ENCODE measurements around the gene FAF2. TPM values are rescaled to one million over a fixed set of nuclear protein-coding genes. Genes with fewer than 3 reads are reported as not detected.

FAF2 gene
- total and polyA plus RNA-seq, 4 donors: 12.7 to 28.3 (median 16.5) TPM

DNA sequence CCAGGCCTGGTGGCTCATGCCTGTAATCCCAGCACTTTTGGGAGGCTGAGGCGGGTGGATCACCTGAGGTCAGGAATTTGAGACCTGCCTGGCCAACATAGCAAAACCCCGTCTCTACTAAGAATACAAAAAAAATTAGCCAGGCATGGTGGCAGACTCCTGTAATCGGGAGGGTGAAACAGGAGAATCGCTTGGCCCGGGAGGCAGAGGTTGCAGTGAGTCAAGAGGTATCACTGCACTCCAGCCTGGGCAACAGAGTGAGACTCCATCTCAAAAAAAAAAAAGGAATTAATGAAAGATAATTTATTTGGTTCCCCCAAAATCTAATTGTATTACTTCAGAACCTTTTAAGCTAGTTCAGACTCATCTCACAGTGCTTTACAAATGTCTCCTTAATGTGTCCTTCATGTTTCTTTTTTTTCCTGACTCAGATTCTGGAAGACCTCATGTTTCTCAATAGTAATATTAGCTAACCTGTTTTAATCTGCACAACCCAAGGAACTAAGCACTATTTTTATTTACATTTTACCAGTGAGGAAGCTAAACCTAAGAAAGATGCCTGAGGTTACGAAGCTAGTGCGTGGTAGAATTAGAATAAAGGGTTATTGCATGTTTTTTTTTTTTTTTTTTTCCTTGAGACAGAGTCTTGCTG, 15.1 kb downstream of the FAF2 start:
- 96% methylated on average over 7 of the region's 7 CpGs for WGBS
- no peaks in the 10 kb centered on the region for H3K27me3 ChIP-seq (ENCODE audit: control insufficient read depth in 4 of 4, insufficient read depth in 4 of 4, low read length in 3 of 4)
- no peaks in the 10 kb centered on the region for H3K36me3 ChIP-seq (ENCODE audit: control insufficient read depth in 4 of 4, insufficient read depth in 3 of 4, low read depth in 1 of 4, low read length in 3 of 4)
- no peak overlapping the region for H3K9ac ChIP-seq (ENCODE audit: low read depth in 1 of 2, low read length in 2 of 2)
- no peaks in the 10 kb centered on the region for H3K9me3 ChIP-seq (ENCODE audit: control insufficient read depth in 4 of 4, low read length in 3 of 4)
- H3K4me1 ChIP-seq (ENCODE audit: control insufficient read depth in 4 of 4, insufficient read depth in 4 of 4, low read length in 3 of 4): peaks cover 11 to 34% (median 30%) of the 10 kb centered on the region in 4 donors
- no peak overlapping the region for H3K4me3 ChIP-seq (ENCODE audit: low read depth in 1 of 3, low read length in 3 of 3)
- H3K27ac ChIP-seq (ENCODE audit: low read depth in 1 of 2, low read length in 2 of 2): no peak overlapping the region
- no peak for DNase-seq (ENCODE audit: low spot score)
- TF ChIP-seq, protein P1, sequence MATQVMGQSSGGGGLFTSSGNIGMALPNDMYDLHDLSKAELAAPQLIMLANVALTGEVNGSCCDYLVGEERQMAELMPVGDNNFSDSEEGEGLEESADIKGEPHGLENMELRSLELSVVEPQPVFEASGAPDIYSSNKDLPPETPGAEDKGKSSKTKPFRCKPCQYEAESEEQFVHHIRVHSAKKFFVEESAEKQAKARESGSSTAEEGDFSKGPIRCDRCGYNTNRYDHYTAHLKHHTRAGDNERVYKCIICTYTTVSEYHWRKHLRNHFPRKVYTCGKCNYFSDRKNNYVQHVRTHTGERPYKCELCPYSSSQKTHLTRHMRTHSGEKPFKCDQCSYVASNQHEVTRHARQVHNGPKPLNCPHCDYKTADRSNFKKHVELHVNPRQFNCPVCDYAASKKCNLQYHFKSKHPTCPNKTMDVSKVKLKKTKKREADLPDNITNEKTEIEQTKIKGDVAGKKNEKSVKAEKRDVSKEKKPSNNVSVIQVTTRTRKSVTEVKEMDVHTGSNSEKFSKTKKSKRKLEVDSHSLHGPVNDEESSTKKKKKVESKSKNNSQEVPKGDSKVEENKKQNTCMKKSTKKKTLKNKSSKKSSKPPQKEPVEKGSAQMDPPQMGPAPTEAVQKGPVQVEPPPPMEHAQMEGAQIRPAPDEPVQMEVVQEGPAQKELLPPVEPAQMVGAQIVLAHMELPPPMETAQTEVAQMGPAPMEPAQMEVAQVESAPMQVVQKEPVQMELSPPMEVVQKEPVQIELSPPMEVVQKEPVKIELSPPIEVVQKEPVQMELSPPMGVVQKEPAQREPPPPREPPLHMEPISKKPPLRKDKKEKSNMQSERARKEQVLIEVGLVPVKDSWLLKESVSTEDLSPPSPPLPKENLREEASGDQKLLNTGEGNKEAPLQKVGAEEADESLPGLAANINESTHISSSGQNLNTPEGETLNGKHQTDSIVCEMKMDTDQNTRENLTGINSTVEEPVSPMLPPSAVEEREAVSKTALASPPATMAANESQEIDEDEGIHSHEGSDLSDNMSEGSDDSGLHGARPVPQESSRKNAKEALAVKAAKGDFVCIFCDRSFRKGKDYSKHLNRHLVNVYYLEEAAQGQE (IDR thresholded peaks at IDR 0.05): no peak
- TF ChIP-seq, protein P2, sequence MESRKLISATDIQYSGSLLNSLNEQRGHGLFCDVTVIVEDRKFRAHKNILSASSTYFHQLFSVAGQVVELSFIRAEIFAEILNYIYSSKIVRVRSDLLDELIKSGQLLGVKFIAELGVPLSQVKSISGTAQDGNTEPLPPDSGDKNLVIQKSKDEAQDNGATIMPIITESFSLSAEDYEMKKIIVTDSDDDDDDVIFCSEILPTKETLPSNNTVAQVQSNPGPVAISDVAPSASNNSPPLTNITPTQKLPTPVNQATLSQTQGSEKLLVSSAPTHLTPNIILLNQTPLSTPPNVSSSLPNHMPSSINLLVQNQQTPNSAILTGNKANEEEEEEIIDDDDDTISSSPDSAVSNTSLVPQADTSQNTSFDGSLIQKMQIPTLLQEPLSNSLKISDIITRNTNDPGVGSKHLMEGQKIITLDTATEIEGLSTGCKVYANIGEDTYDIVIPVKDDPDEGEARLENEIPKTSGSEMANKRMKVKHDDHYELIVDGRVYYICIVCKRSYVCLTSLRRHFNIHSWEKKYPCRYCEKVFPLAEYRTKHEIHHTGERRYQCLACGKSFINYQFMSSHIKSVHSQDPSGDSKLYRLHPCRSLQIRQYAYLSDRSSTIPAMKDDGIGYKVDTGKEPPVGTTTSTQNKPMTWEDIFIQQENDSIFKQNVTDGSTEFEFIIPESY (IDR thresholded peaks at IDR 0.05): no peak
- TF ChIP-seq, protein P3, sequence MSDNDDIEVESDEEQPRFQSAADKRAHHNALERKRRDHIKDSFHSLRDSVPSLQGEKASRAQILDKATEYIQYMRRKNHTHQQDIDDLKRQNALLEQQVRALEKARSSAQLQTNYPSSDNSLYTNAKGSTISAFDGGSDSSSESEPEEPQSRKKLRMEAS (IDR thresholded peaks at IDR 0.05): no peak
- TF ChIP-seq NR2F2 (IDR thresholded peaks at IDR 0.05): no peak
- no peak for TF ChIP-seq YY1 (IDR thresholded peaks at IDR 0.05)
- TF ChIP-seq JUND (IDR thresholded peaks at IDR 0.05): no peak
- no peak for TF ChIP-seq RXRA (IDR thresholded peaks at IDR 0.05)
- TF ChIP-seq FOXA2 (IDR thresholded peaks at IDR 0.05): no peak
- TF ChIP-seq HNF4A (conservative IDR thresholded peaks at IDR 0.05): no peak
- no peak for TF ChIP-seq GABPA (IDR thresholded peaks at IDR 0.05 in 1 of 2, conservative IDR thresholded peaks at IDR 0.05 in 1 of 2)
- no peak for TF ChIP-seq FOXA1 (IDR thresholded peaks at IDR 0.05)
- no peak for TF ChIP-seq HNF4G (IDR thresholded peaks at IDR 0.05)

DNA sequence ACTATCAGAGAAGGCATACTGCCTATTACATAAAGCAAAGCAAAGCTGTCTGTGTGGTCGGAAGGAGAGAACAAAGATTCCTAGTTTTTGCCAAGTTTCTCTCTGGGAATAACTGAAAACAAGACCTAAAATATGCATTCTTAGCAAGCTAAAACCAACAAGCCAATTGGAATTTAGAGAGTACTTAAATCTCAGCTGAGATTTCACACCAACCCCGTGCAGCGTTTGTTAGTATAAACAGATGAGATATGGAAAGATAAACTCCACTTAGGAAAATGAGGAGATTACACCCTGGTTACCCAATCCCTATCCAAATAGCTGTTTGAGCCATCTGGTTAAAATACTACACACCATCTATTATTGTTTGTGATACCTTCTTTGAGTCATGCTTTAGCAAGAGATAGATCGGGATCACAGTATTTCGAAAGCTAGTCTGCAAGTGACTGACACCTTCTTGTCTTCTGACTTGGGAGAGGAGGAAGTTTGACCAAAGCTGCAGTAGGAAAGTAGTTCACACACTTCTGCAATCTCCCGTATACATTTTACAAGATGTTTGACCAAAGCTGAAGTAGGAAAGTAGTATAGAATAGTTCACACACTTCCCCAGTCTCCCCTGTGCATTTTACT, 18.2 kb downstream of the FAF2 start:
- Histone ChIP-seq H3K27me3 (ENCODE audit: control insufficient read depth in 4 of 4, insufficient read depth in 4 of 4, low read length in 3 of 4) (no peaks in the 10 kb centered on the region), H3K9me3 (ENCODE audit: control insufficient read depth in 4 of 4, low read length in 3 of 4) (no peaks in the 10 kb centered on the region), H3K9ac (ENCODE audit: low read depth in 1 of 2, low read length in 2 of 2) (no peak overlapping the region), H3K27ac (ENCODE audit: low read depth in 1 of 2, low read length in 2 of 2) (peak overlapping the region; percentile 66 to 84), H3K4me1 (ENCODE audit: control insufficient read depth in 4 of 4, insufficient read depth in 4 of 4, low read length in 3 of 4) (peaks cover 19 to 47% (median 39%) of the 10 kb centered on the region in 4 donors), H3K36me3 (ENCODE audit: control insufficient read depth in 4 of 4, insufficient read depth in 3 of 4, low read depth in 1 of 4, low read length in 3 of 4) (peaks cover 0 to 1% (median 0%) of the 10 kb centered on the region in 4 donors), H3K4me3 (ENCODE audit: low read depth in 1 of 3, low read length in 3 of 3) (no peak overlapping the region)
- no peak for DNase-seq (ENCODE audit: low spot score)
- WGBS: 25% methylated on average over 6 of the region's 6 CpGs
- TF ChIP-seq, protein P4, sequence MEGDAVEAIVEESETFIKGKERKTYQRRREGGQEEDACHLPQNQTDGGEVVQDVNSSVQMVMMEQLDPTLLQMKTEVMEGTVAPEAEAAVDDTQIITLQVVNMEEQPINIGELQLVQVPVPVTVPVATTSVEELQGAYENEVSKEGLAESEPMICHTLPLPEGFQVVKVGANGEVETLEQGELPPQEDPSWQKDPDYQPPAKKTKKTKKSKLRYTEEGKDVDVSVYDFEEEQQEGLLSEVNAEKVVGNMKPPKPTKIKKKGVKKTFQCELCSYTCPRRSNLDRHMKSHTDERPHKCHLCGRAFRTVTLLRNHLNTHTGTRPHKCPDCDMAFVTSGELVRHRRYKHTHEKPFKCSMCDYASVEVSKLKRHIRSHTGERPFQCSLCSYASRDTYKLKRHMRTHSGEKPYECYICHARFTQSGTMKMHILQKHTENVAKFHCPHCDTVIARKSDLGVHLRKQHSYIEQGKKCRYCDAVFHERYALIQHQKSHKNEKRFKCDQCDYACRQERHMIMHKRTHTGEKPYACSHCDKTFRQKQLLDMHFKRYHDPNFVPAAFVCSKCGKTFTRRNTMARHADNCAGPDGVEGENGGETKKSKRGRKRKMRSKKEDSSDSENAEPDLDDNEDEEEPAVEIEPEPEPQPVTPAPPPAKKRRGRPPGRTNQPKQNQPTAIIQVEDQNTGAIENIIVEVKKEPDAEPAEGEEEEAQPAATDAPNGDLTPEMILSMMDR (IDR thresholded peaks at IDR 0.05; ENCODE audit: low read depth, low read length, missing input control): no peak
- peak; percentile 61 for TF ChIP-seq SP1 (IDR thresholded peaks at IDR 0.05)
- TF ChIP-seq TAF1 (conservative IDR thresholded peaks at IDR 0.05): no peak
- TF ChIP-seq JUND (IDR thresholded peaks at IDR 0.05): peak; percentile 65 to 90
- TF ChIP-seq, protein P3 (IDR thresholded peaks at IDR 0.05): peak; percentile 78
- TF ChIP-seq HNF4A (conservative IDR thresholded peaks at IDR 0.05): peak; percentile 63 to 83
- peak; percentile 95 for TF ChIP-seq FOXA2 (IDR thresholded peaks at IDR 0.05)
- TF ChIP-seq FOXA1 (IDR thresholded peaks at IDR 0.05): peak; percentile 87
- peak; percentile 55 to 86 for TF ChIP-seq RXRA (IDR thresholded peaks at IDR 0.05)
- peak; percentile 23 to 55 for TF ChIP-seq RAD21 (IDR thresholded peaks at IDR 0.05)
- TF ChIP-seq, protein P5, sequence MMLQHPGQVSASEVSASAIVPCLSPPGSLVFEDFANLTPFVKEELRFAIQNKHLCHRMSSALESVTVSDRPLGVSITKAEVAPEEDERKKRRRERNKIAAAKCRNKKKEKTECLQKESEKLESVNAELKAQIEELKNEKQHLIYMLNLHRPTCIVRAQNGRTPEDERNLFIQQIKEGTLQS (IDR thresholded peaks at IDR 0.05): no peak
- TF ChIP-seq, protein P2 (IDR thresholded peaks at IDR 0.05): peak; percentile 84

Measured in liver (tissue), 9 donors.